Skeletal muscle tissue (tissue), 4 donors: Measurements from ENCODE around the gene PLXDC2. TPM values are rescaled to one million over a fixed set of nuclear protein-coding genes. Genes with fewer than 3 reads are reported as not detected.

Source experiments
- H3K27ac ChIP-seq: one replicate; pipeline ENCODE4 v1.7.0; 2013; ENCODE audit warnings: mild to moderate bottlenecking, low read depth, low read length, inconsistent platforms
- H3K27me3 ChIP-seq, 3 donors: one replicate each; pipeline ENCODE4 v1.7.0; 2013; ENCODE audit warnings: low read length in 3 of 3; ENCODE audit not compliant: control insufficient read depth in 3 of 3, insufficient read depth in 3 of 3
- H3K36me3 ChIP-seq, 3 donors: one replicate each; pipeline ENCODE4 v1.7.0; 2013; ENCODE audit warnings: low read length in 3 of 3; ENCODE audit not compliant: control insufficient read depth in 3 of 3, insufficient read depth in 3 of 3
- H3K4me1 ChIP-seq, 3 donors: one replicate each; pipeline ENCODE4 v1.7.0; 2013; ENCODE audit warnings: low read length in 3 of 3, mild to moderate bottlenecking in 3 of 3; ENCODE audit not compliant: control insufficient read depth in 3 of 3, insufficient read depth in 3 of 3
- H3K4me3 ChIP-seq, 3 donors: one replicate each; pipeline ENCODE4 v1.7.0; 2013; ENCODE audit warnings: low read length in 3 of 3
- H3K9ac ChIP-seq, 3 donors: one replicate each; pipeline ENCODE4 v1.7.0; 2013; ENCODE audit warnings: low read length in 3 of 3, mild to moderate bottlenecking in 3 of 3, moderate library complexity in 2 of 3, low read depth in 1 of 3
- H3K9me3 ChIP-seq, 3 donors: one replicate each; pipeline ENCODE4 v1.7.0; 2013; ENCODE audit warnings: low read length in 3 of 3; ENCODE audit not compliant: control insufficient read depth in 3 of 3
- total RNA-seq: library from RNA; depleted of rRNA; stranded (reverse); fragments of >200 nt; gene quantifications from one replicate; pipeline ENCODE4 v1.2.3, GENCODE V29; 2014
- donor health status: Osteomylitis.

PLXDC2 gene
- total RNA-seq, 1 donor from 2014 or later = 23.0 TPM

- Histone ChIP-seq H3K27me3 (no peaks in the 10 kb centered on the region), H3K9me3 (no peaks in the 10 kb centered on the region), H3K9ac (no peak overlapping the region), H3K4me1 (no peaks in the 10 kb centered on the region), H3K27ac (no peak overlapping the region), H3K4me3 (no peak overlapping the region), H3K36me3 (peaks cover 3 to 16% (median 10%) of the 10 kb centered on the region in 3 donors)
Observed at GRCh38 chr10:20247891-20248708, 431.9 kb downstream of the PLXDC2 start.

DNA sequence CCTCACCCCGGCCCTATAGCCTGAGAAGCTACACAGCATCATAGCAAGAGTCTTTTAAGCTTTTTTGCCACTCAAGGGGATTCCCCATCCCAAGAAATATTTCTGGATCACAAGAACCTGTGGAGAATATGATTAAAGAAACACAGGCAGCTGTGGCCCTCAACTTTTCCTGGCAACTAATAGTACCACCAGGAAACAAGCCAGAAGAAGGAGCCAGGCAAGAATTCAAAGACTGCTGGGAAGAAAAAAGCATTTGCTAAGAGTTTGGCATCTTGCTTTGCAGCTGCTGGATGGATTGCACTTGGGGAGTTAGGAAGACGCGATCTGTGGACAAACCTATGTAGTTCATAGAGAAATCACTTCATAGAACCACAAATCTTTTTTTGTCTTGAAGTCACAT is 437.8 kb downstream of the PLXDC2 start:
- Histone ChIP-seq H3K4me3 (no peak overlapping the region), H3K9me3 (no peaks in the 10 kb centered on the region), H3K9ac (no peak overlapping the region), H3K27ac (peak overlapping the region; percentile 13), H3K27me3 (no peaks in the 10 kb centered on the region), H3K36me3 (peaks cover 0 to 4% (median 0%) of the 10 kb centered on the region in 3 donors), H3K4me1 (peaks cover 0 to 2% (median 0%) of the 10 kb centered on the region in 3 donors)

DNA sequence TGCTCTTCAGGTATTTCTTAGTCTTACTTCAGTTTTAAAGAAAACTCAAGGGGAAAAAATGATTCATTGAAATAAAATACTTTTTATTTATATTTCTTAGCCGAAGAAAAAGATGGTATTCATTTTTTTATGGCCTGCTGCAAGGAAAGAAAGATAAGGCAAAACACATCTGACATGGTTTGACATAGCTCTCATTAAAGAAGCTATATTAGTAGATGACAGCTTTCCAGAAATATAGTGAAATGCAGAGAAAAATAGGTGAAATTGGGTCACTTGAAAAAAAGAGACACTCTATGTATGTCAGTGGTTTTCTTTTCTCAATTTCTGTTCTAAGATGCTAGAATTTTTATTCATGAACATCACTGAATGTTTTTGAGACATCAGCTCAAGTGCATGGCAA is 438.3 kb downstream of the PLXDC2 start:
- Histone ChIP-seq H3K4me1 (peaks cover 0 to 2% (median 0%) of the 10 kb centered on the region in 3 donors), H3K9ac (no peak overlapping the region), H3K4me3 (no peak overlapping the region), H3K36me3 (peaks cover 0 to under 1% (median 0%) of the 10 kb centered on the region in 3 donors), H3K9me3 (no peaks in the 10 kb centered on the region), H3K27ac (no peak overlapping the region), H3K27me3 (no peaks in the 10 kb centered on the region)

GRCh38 chr10:20256969-20257368 is 440.7 kb downstream of the PLXDC2 start:
- Histone ChIP-seq H3K27me3 (no peaks in the 10 kb centered on the region), H3K4me3 (no peak overlapping the region), H3K9me3 (no peaks in the 10 kb centered on the region), H3K4me1 (peaks cover 0 to 2% (median 0%) of the 10 kb centered on the region in 3 donors), H3K36me3 (no peaks in the 10 kb centered on the region), H3K27ac (no peak overlapping the region), H3K9ac (no peak overlapping the region)

DNA sequence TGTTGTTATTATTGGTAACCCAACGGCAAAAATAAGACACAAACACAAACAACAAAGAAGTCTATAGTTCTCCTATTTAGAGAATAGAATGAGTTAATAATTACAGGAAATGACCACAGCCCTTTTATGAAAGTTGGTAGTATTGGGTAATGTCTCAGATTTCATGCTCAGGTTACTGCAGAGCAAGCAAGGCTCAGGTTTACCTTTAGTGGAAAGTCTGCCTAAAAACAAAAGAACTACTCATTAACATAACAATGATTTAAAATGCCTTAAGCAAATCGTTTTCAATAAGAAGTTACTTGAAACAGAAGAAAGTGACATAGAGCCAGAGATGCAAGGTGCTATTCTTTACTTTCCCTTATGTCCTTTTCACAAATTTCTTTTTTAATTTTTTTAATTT is 441.2 kb downstream of the PLXDC2 start:
- Histone ChIP-seq H3K9me3 (no peaks in the 10 kb centered on the region), H3K36me3 (no peaks in the 10 kb centered on the region), H3K27ac (no peak overlapping the region), H3K4me3 (no peak overlapping the region), H3K4me1 (peaks cover 0 to 2% (median 0%) of the 10 kb centered on the region in 3 donors), H3K9ac (no peak overlapping the region), H3K27me3 (no peaks in the 10 kb centered on the region)

GRCh38 chr10:20265146-20265545 is 448.9 kb downstream of the PLXDC2 start:
- Histone ChIP-seq H3K36me3 (no peaks in the 10 kb centered on the region), H3K4me1 (no peaks in the 10 kb centered on the region), H3K4me3 (no peak overlapping the region), H3K27ac (no peak overlapping the region), H3K9me3 (no peaks in the 10 kb centered on the region), H3K9ac (no peak overlapping the region), H3K27me3 (no peaks in the 10 kb centered on the region)

DNA sequence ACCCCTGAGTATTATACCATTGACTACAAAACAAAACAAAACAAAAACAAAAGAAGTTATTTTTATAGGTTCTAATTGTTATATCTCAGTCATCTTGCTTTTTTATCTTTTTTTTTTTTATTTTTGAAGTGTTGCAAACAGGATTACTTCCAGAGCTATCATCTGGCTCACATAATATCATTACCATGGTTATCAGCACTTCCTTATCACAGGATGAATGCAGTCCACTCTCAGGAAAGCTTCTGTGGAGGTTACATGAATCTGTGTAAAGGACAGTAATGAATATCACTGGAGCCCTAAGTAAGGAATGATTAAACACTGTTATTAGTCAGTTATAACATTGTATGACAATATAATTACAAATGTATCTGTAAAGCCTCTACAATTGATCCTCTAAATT is 451.5 kb downstream of the PLXDC2 start:
- no peaks in the 10 kb centered on the region for H3K27me3 ChIP-seq
- H3K4me3 ChIP-seq = no peak overlapping the region
- no peaks in the 10 kb centered on the region for H3K36me3 ChIP-seq
- no peaks in the 10 kb centered on the region for H3K4me1 ChIP-seq
- no peak overlapping the region for H3K9ac ChIP-seq
- H3K27ac ChIP-seq = no peak overlapping the region
- H3K9me3 ChIP-seq = no peaks in the 10 kb centered on the region

GRCh38 chr10:20271490-20271889 is 455.3 kb downstream of the PLXDC2 start:
- no peak overlapping the region for H3K9ac ChIP-seq
- no peaks in the 10 kb centered on the region for H3K27me3 ChIP-seq
- H3K4me1 ChIP-seq = no peaks in the 10 kb centered on the region
- no peaks in the 10 kb centered on the region for H3K9me3 ChIP-seq
- no peak overlapping the region for H3K4me3 ChIP-seq
- no peaks in the 10 kb centered on the region for H3K36me3 ChIP-seq
- no peak overlapping the region for H3K27ac ChIP-seq

DNA sequence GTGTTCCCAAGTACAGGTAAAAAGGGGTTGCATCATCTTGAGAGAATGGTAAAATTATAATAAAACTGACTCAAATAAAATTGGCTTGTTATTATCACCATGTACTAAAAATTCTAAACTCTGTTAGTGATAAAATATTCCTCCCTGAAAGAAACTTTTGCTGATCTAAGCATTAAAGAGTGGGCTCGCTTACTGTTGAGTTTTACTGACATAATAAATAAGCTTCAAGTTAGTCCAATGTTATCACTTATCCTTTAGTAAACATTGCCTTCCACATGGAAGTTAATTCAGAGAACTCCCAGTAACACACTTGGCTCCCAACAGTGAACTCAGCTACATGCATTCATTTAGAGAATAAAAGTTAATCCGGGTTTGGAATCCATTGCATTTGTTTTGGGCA is 456.4 kb downstream of the PLXDC2 start:
- Histone ChIP-seq H3K36me3 (no peaks in the 10 kb centered on the region), H3K27ac (no peak overlapping the region), H3K9me3 (no peaks in the 10 kb centered on the region), H3K27me3 (no peaks in the 10 kb centered on the region), H3K4me1 (no peaks in the 10 kb centered on the region), H3K9ac (no peak overlapping the region), H3K4me3 (no peak overlapping the region)

DNA sequence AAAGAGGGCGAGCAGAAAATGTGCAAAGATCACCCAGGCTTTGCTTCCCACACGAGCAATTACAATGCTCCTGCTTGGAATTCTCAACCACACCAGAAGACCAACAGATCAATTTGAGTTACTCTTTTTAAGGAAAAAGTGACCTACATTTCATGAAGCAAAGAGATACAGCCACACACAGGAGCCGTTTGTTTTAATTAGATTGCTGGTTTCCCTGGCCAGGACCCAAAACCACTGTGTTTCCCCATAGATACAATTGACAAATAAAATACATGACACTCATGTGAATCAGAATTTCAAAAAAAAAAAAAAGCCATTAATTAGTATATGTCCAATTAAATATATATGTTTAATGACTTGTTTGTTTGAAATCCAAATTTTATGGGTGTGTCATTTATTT is 458.3 kb downstream of the PLXDC2 start:
- peaks cover 0 to under 1% (median 0%) of the 10 kb centered on the region in 3 donors for H3K36me3 ChIP-seq
- no peak overlapping the region for H3K4me3 ChIP-seq
- no peaks in the 10 kb centered on the region for H3K4me1 ChIP-seq
- H3K27ac ChIP-seq = no peak overlapping the region
- no peaks in the 10 kb centered on the region for H3K9me3 ChIP-seq
- H3K9ac ChIP-seq = no peak overlapping the region
- no peaks in the 10 kb centered on the region for H3K27me3 ChIP-seq
